Testis (tissue), 2 donors: ENCODE results near the gene RERE.

ENCODE experiments used
- POLR2A ChIP-seq: fragments of 450-650 bp; IDR thresholded peaks from one replicate; pipeline ENCODE4 v1.6.1; 2017; ENCODE audit warnings: antibody characterized with exemption, mild to moderate bottlenecking, moderate library complexity
- TF ChIP-seq, protein P1 (sequence below), 3 experiments: fragments of 450-650 bp in 2 of 3; fragments of 200-600 bp in 1 of 3; sonication (generic) in 1 of 3; IDR thresholded peaks; one replicate each; pipeline ENCODE4 v1.5.1; 2016 to 2019; ENCODE audit warnings: antibody characterized with exemption in 3 of 3, mild to moderate bottlenecking in 2 of 3, moderate library complexity in 1 of 3

DNA sequence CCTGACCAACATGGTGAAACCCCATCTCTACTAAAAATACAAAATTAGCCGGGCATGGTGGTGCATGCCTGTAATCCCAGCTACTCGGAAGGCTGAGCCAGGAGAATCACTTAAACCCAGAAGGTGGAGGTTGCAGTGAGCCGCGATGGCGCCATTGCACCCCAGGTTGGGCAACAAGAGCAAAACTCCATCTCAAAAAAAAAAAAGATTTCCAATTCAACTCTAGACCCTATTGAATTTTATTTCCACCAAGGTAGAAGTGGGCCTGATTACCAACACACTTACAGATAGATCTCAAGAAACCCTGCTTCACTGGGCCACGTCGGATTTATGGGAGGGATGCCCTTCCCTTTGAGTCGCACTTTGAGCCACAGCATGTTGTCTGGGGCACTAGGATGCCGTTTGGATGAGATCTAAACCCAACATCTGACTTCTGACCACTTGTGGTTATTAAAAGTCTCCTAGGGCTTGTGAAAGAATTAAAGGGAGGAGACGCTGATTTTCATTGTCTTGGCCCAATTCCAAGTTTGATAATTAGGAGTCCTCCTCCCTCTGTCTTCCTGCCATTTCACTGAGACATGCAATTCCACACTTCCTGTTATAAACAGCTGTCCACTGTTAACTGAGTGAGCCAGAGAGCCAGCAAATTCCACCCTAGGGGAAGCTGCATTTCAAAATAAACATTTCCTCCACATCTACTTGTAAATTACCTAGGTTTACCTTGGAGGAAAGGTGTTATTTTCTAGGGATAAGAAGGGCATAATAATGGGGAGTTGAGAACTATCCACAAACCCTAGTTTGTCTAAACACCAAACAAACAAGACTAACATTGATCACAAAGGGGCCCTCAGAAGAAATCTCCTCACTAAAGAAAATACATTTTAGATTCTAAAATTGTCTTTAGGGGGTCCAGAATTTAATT, 5.2 kb upstream of the RERE start:
- TF ChIP-seq, protein P1, sequence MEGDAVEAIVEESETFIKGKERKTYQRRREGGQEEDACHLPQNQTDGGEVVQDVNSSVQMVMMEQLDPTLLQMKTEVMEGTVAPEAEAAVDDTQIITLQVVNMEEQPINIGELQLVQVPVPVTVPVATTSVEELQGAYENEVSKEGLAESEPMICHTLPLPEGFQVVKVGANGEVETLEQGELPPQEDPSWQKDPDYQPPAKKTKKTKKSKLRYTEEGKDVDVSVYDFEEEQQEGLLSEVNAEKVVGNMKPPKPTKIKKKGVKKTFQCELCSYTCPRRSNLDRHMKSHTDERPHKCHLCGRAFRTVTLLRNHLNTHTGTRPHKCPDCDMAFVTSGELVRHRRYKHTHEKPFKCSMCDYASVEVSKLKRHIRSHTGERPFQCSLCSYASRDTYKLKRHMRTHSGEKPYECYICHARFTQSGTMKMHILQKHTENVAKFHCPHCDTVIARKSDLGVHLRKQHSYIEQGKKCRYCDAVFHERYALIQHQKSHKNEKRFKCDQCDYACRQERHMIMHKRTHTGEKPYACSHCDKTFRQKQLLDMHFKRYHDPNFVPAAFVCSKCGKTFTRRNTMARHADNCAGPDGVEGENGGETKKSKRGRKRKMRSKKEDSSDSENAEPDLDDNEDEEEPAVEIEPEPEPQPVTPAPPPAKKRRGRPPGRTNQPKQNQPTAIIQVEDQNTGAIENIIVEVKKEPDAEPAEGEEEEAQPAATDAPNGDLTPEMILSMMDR (IDR thresholded peaks at IDR 0.05), result no peak
- TF ChIP-seq POLR2A, result no peak
